Right lobe of liver (tissue), 4 donors: ENCODE measurements around the gene KRTAP19-5.

Experiments
- CTCF ChIP-seq, 4 donors: fragments of 200-600 bp in 3 of 4; fragments of 450-650 bp in 1 of 4; IDR thresholded peaks; one replicate each; pipeline versions ENCODE4 v1.5.1 to v1.8.0; 2016 to 2022; ENCODE audit warnings: antibody characterized with exemption in 4 of 4, mild to moderate bottlenecking in 2 of 4
- POLR2A ChIP-seq: fragments of 450-650 bp; IDR thresholded peaks from one replicate; pipeline ENCODE4 v1.6.1; 2017; ENCODE audit warnings: antibody characterized with exemption, mild to moderate bottlenecking
- donor health status: DM: no; HTN: no; CAD: no.
- donor health status: DM: no; HTN: no; CAD: no.
- donor health status: DM: no; HTN: yes; CAD: no.

GRCh38 chr21:30502041-30502440 is at the start of gene KRTAP19-5:
- no peak for TF ChIP-seq CTCF (IDR thresholded peaks at IDR 0.05)
- TF ChIP-seq POLR2A: no peak
